Tibial nerve (tissue), 4 donors: ENCODE measurements around the gene GPC6. TPM values are rescaled to one million over a fixed set of nuclear protein-coding genes. Genes with fewer than 3 reads are reported as not detected.

ENCODE experiments used
- DNase-seq, 2 donors: peaks; one replicate each; pipeline ENCODE4 v3.0.0-alpha.2; 2019; ENCODE audit warnings: low spot score in 2 of 2
- H3K27ac ChIP-seq, 4 donors: fragments of 200-600 bp; sonication (generic) in 3 of 4; one replicate each; pipeline ENCODE4 v1.5.1; 2017 to 2019; ENCODE audit warnings: mild to moderate bottlenecking in 1 of 4
- H3K27me3 ChIP-seq, 2 donors: fragments of 200-600 bp; sonication (generic) in 1 of 2; one replicate each; pipeline versions ENCODE4 v1.5.1 to v1.6.0; 2017 to 2019
- H3K36me3 ChIP-seq, 3 donors: fragments of 200-600 bp; sonication (generic); one replicate each; pipeline ENCODE4 v1.5.1; 2018 to 2019
- H3K4me1 ChIP-seq, 4 donors: fragments of 200-600 bp; sonication (generic) in 3 of 4; one replicate each; pipeline ENCODE4 v1.5.1; 2017 to 2019
- H3K4me3 ChIP-seq, 4 donors: fragments of 200-600 bp; sonication (generic) in 3 of 4; one replicate each; pipeline ENCODE4 v1.5.1; 2017 to 2019; ENCODE audit warnings: mild to moderate bottlenecking in 1 of 4, moderate library complexity in 1 of 4
- H3K9me3 ChIP-seq, 4 donors: fragments of 200-600 bp; sonication (generic) in 3 of 4; one replicate each; pipeline ENCODE4 v1.5.1; 2017 to 2019
- EP300 ChIP-seq, 2 donors: sonication (generic); formaldehyde crosslinking; IDR thresholded peaks; one replicate each; pipeline ENCODE4 v1.6.1; 2017; ENCODE audit warnings: antibody characterized with exemption in 2 of 2, mild to moderate bottlenecking in 1 of 2
- POLR2A ChIP-seq, 2 donors: fragments of 450-650 bp; IDR thresholded peaks; one replicate each; pipeline ENCODE4 v1.6.1; 2017; ENCODE audit warnings: antibody characterized with exemption in 2 of 2, mild to moderate bottlenecking in 2 of 2, moderate library complexity in 2 of 2
- WGBS, 2 donors: methylation state at CpG; one replicate each; pipeline ENCODE4 v1.1.5; 2018; 5-methylcytosine and 5-hydroxymethylcytosine counted together
- total RNA-seq, 4 donors: library from RNA; depleted of rRNA; stranded (reverse); fragments of >200 nt; gene quantifications; one replicate each; pipeline ENCODE4 v1.1.0, GENCODE V29; 2016
- TF ChIP-seq, protein P1 (sequence below), 5 experiments: fragments of 200-600 bp in 3 of 5; fragments of 450-650 bp in 2 of 5; sonication (generic) in 3 of 5; IDR thresholded peaks; one replicate each; pipeline ENCODE4 v1.5.1; 2016 to 2019; ENCODE audit warnings: antibody characterized with exemption in 5 of 5, mild to moderate bottlenecking in 3 of 5, moderate library complexity in 2 of 5

GPC6 gene
- total RNA-seq, 4 donors from 2014 or later = 21.9 to 39.5 (median 29.8) TPM

DNA sequence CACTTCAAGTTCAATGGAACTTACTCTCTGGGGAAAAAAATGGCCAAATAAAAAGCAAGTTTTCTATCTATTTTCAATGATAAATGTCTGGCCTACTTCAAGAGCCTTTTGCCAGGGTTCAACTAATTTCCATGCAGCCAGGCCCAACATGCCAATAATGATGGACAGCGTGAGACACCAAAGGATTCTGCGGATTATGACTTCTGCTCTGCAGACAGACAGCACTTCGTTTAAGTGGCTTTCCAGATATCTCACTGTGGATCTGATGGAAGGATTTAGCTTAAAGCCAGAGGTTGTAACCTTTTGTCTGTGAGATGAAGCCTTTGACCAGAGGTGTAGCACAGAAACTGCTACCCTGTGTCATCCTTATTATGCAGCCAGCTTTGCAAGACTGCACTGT, 638.6 kb downstream of the GPC6 start:
- no peaks in the 10 kb centered on the region for H3K27me3 ChIP-seq
- H3K36me3 ChIP-seq = no peaks in the 10 kb centered on the region
- H3K27ac ChIP-seq = no peak overlapping the region
- TF ChIP-seq EP300 (IDR thresholded peaks at IDR 0.05) (no peak), POLR2A (IDR thresholded peaks at IDR 0.05) (no peak)
- TF ChIP-seq, protein P1, sequence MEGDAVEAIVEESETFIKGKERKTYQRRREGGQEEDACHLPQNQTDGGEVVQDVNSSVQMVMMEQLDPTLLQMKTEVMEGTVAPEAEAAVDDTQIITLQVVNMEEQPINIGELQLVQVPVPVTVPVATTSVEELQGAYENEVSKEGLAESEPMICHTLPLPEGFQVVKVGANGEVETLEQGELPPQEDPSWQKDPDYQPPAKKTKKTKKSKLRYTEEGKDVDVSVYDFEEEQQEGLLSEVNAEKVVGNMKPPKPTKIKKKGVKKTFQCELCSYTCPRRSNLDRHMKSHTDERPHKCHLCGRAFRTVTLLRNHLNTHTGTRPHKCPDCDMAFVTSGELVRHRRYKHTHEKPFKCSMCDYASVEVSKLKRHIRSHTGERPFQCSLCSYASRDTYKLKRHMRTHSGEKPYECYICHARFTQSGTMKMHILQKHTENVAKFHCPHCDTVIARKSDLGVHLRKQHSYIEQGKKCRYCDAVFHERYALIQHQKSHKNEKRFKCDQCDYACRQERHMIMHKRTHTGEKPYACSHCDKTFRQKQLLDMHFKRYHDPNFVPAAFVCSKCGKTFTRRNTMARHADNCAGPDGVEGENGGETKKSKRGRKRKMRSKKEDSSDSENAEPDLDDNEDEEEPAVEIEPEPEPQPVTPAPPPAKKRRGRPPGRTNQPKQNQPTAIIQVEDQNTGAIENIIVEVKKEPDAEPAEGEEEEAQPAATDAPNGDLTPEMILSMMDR (IDR thresholded peaks at IDR 0.05) = no peak
- 76 to 77% methylated on average over 3 of the region's 3 CpGs for WGBS, 2 donors
- H3K9me3 ChIP-seq = no peaks in the 10 kb centered on the region
- no peak for DNase-seq
- H3K4me1 ChIP-seq = no peaks in the 10 kb centered on the region
- H3K4me3 ChIP-seq = no peak overlapping the region

DNA sequence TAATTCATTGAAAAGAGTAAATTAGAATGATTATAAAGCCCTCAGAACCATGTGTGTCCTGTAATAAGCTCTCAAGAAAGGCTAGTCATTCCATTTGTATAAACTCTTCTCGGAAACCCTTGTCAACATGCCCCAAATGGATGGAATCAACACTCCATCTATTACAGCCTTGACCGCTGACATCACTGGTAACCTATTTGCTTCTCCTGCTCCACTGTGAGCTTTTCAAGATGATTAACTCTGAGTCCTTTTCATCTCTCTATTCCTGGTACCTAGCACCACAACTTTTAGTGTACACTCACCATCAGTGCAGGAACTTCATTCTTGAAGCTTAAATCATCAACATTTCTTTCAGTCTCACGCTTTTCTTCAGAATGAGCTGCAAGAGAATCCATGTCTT, 640.9 kb downstream of the GPC6 start:
- TF ChIP-seq, protein P1 (IDR thresholded peaks at IDR 0.05) = no peak
- TF ChIP-seq EP300 (IDR thresholded peaks at IDR 0.05) (no peak), POLR2A (IDR thresholded peaks at IDR 0.05) (no peak)
- WGBS, 2 donors = 93 to 97% methylated on average over 3 of the region's 3 CpGs
- no peak for DNase-seq
- no peaks in the 10 kb centered on the region for H3K4me1 ChIP-seq
- no peaks in the 10 kb centered on the region for H3K9me3 ChIP-seq
- no peak overlapping the region for H3K27ac ChIP-seq
- no peaks in the 10 kb centered on the region for H3K27me3 ChIP-seq
- no peaks in the 10 kb centered on the region for H3K36me3 ChIP-seq
- no peak overlapping the region for H3K4me3 ChIP-seq

DNA sequence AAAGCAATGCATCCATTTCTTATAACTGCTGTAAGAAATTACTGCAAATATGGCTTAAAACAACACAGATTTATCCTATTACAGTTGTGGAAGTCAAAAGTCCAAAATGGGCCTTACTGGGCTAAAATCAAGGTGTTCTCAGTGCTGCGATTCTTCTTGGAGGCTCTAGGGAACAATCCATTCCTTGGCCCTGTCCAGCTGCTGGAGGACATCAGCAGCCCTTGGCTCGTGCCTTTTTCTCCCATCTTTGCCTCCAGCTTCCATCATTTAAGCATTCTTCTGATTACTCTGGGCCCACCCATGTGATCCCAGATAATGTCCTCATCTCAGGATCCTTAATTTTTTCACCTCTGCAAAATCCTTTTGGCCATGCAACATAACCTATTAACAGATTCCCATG, 645.8 kb downstream of the GPC6 start:
- no peaks in the 10 kb centered on the region for H3K36me3 ChIP-seq
- H3K27ac ChIP-seq = no peak overlapping the region
- WGBS, 2 donors = 54% methylated on average over 2 of the region's 2 CpGs
- H3K4me3 ChIP-seq = no peak overlapping the region
- H3K27me3 ChIP-seq = no peaks in the 10 kb centered on the region
- no peak for DNase-seq
- no peaks in the 10 kb centered on the region for H3K4me1 ChIP-seq
- TF ChIP-seq, protein P1 (IDR thresholded peaks at IDR 0.05) = no peak
- TF ChIP-seq EP300 (IDR thresholded peaks at IDR 0.05) (no peak), POLR2A (IDR thresholded peaks at IDR 0.05) (no peak)
- H3K9me3 ChIP-seq = no peaks in the 10 kb centered on the region

DNA sequence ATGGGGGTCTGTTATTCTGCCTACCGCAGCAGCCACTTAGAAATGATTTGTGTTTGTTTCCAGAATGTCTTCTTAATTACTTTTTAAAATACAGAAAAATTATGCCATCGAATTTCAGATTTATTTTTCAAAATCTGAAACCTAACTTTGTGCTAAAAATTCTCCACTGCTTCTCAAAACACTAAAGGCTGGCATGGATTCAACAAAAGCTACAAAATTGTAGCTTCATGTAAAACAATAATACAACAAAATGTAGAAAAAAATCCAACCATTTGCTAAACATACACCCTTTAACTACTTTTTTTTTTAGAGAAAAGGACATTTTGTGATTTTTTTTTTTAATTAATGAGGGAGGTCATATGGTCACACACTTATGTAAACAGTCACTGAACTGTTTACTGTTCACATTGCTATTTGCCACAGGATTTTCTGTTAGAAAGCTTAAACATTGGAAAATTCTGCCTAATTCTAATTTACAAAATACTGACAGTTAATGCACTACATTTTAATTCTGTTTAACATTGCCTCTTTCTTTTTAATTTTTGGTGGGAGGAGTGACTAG, 646.3 kb downstream of the GPC6 start:
- H3K36me3 ChIP-seq = no peaks in the 10 kb centered on the region
- no peak overlapping the region for H3K4me3 ChIP-seq
- TF ChIP-seq, protein P1 (IDR thresholded peaks at IDR 0.05) = no peak
- TF ChIP-seq POLR2A (IDR thresholded peaks at IDR 0.05) (no peak), EP300 (IDR thresholded peaks at IDR 0.05) (no peak)
- no peaks in the 10 kb centered on the region for H3K27me3 ChIP-seq
- 56 to 62% methylated on average over 2 of the region's 2 CpGs for WGBS, 2 donors
- no peaks in the 10 kb centered on the region for H3K9me3 ChIP-seq
- no peaks in the 10 kb centered on the region for H3K4me1 ChIP-seq
- no peak overlapping the region for H3K27ac ChIP-seq
- no peak for DNase-seq

DNA sequence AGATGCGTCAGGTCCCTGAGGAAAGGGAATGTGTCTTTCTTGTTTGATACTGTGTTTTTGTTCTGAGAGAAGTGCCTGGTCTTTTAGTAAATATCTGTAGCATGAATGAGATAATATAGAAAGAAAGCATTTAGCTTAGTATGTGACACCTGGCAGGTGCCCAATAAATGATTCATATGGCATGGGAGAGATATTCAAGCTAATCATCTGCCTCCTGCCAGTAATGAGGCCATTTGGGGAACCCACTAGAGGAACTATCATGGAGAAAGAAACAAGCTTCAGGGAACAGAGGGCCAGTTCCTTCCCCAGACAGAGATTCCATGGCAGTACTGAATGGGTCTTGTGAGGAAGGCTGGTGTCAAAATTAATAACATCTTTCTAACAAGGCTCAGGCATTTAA, 648.9 kb downstream of the GPC6 start:
- Histone ChIP-seq H3K4me1 (no peaks in the 10 kb centered on the region), H3K36me3 (no peaks in the 10 kb centered on the region), H3K4me3 (no peak overlapping the region), H3K9me3 (peaks cover 0 to 11% (median 0%) of the 10 kb centered on the region in 4 donors), H3K27ac (no peak overlapping the region), H3K27me3 (no peaks in the 10 kb centered on the region)
- WGBS, 2 donors = 88 to 94% methylated on average over 1 of the region's 1 CpG
- TF ChIP-seq, protein P1 (IDR thresholded peaks at IDR 0.05) = no peak
- TF ChIP-seq EP300 (IDR thresholded peaks at IDR 0.05) (no peak), POLR2A (IDR thresholded peaks at IDR 0.05) (no peak)
- DNase-seq = no peak
